CD4-positive, alpha-beta T cell treated with Interleukin-15 for 1 hour (primary cell): ENCODE data around the gene USP48.

Experiments
- DNase-seq: peaks from one replicate; pipeline ENCODE4 v3.0.0-alpha.2; 2020

The USP48 gene

DNA sequence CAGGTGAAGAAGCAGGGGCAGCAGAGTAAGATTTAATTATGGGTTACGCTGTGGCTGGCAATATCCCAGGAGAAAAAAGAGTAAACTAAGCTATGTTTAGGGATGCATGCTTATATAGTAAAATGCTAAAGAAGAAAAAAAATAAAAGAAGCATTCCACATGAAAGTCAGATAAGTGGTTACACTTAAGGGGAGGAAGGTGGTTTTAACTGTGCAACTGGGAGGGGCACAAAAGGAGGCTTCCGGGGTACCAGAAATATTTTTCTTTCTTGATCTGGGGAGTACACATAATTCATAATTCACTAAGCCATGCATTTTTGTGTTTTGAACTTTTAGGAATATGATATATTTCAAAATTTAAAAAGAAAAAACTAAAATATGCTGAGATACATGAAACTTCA, 39.5 kb downstream of the USP48 start:
- DNase-seq, result no peak

GRCh38 chr1:21742578-21742977, 40.4 kb downstream of the USP48 start:
- DNase-seq, result no peak

- no peak for DNase-seq
Measured at GRCh38 chr1:21741206-21741605, 41.7 kb downstream of the USP48 start.

- DNase-seq, result no peak
Measured at GRCh38 chr1:21736876-21737275, 46.1 kb downstream of the USP48 start.

DNA sequence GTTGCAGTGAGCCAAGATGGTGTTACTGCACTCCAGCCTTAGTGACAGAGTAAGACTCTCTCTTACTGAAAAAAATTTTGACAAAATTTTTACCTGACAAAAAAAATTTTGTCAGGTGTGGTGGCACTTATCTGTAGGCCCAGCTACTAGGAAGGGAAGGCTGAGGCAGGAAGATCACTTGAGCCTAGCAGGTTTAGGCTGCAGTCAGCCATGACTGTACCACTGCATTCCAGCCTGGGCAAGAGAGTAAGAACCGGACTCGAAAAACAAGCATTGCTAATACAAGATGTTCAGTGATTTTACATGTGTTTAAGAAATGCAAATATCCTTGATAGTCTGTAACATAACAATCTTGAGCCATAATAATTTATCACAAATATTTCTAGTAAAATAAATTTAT, 46.9 kb downstream of the USP48 start:
- no peak for DNase-seq

- no peak for DNase-seq
Measured at GRCh38 chr1:21734526-21734925, 48.4 kb downstream of the USP48 start.

- no peak for DNase-seq
Measured at GRCh38 chr1:21732664-21733063, 50.3 kb downstream of the USP48 start.

GRCh38 chr1:21725748-21726392, 57.1 kb downstream of the USP48 start:
- DNase-seq, result no peak

GRCh38 chr1:21724570-21724969, 58.4 kb downstream of the USP48 start:
- DNase-seq, result no peak

DNA sequence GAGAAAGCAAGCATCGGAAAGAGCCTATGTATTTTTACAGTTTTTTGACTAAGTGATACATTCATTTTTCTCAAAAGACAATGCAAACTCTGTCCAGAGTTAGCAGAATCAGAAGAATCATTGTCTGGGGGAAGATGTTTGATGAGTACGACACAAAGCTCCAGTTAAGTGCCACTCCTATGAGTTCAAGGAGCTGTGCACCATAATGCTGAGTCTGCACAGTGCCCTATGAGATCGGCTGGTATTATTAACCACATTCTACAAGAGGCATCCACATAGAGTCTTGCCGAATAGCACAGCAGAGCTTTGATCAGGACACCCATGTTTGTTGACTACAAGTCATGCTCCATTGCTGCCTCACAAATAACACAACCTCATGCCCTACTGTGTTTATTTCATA, 58.9 kb downstream of the USP48 start:
- no peak for DNase-seq

DNA sequence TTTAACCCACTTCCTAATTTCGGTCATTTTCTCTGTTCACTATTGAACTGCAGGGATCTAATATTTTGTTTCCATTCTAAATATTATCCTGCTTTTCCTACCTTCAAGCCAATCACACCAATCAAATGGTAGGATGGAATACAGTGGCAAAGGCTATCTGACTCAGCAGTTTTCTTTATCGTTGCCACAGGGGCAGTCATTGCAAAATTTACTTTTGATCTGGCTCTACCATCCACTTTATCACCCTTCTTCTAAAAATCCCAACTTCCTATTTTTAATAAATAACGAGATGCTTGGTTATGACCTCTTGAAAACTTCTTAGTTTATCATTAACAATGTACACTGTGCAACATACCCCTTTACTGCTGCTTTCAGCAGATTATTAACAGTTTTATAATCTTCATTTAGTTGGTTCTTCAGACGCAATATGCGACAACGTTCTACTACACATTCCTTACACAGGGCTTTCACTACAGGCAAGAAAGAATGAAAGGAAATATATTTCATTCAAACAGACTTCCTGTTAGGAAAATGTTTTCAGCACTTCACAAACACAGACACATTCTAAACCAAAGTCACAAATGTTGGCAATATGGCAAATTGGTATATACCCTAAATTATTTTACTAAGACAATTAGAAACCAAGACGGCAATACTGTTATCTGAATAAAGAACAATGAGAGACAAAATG, 61.5 kb downstream of the USP48 start:
- no peak for DNase-seq

DNA sequence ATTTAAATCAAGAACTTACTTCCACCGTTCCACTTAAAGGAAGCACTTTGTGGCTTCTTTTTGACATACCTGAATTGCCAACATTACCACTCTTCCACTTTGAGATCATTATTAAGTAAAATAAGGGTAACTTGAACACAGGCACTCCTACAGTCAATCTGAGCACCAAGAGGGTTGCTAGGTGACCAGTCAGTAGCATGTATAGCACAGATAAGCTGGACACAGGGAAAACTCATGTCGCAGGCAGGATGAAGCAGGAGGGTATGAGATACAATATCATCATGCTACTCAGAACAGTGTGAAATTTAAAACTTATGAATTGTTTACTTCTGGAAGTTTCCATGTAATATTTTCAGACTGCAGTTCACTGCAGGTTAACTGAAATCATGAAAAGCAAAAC, 66.8 kb downstream of the USP48 start:
- DNase-seq, result no peak

DNA sequence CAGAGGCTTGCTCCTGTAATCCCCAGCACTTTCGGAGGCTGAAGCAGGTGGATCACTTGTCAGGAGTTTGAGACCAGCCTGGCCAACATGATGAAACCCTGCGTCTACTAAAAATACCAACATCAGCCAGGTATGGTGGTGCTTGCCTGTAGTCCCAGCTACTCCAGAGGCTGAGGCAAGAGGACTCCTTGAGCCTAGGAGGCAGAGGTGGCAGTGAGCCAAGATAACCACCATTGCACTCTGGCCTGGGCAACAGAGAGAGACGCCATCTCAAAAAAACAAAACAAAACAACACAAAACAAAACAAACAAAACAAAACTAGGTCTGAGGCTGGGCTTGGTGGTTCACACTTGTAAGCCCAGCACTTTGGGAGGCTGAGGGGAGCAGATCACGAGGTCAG, 75.1 kb downstream of the USP48 start:
- DNase-seq, result no peak

DNA sequence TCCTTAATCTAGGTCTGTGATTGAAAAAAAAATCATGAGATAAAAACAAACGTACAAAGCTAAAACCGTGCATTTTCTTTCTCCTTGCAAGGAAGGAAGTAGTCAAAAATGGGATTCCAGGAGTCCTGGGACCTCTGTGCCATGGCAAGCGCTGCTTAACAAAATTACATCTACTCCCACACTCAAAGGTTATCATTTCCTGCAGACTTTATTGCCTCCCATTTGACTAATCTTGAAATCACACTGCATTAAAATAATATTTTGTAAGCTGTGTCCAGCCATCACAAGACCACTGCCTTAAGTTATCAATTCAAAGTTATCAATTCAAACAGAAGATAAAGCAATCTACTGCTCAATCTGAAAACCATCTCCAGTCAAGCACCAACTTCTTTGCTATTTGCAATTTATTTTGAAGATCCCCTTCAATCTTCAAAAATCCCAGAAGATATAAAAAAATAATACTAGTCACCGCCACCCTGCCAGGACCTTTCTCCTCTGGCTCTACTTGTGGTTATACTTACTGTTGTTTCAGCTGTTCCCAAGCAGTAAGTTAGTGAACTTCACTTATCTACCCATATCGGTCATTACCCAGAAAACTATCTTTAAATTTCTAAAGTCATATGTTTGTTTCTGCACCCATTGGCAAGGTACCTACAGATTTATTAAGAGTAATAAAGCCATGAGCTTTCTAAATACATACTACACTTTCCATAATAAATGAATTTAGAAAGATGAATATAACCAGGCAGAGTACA, 75.7 kb downstream of the USP48 start:
- DNase-seq, result no peak

- no peak for DNase-seq
Measured at GRCh38 chr1:21706151-21706835, 76.7 kb downstream of the USP48 start.

GRCh38 chr1:21705303-21705980, 77.5 kb downstream of the USP48 start:
- no peak for DNase-seq

DNA sequence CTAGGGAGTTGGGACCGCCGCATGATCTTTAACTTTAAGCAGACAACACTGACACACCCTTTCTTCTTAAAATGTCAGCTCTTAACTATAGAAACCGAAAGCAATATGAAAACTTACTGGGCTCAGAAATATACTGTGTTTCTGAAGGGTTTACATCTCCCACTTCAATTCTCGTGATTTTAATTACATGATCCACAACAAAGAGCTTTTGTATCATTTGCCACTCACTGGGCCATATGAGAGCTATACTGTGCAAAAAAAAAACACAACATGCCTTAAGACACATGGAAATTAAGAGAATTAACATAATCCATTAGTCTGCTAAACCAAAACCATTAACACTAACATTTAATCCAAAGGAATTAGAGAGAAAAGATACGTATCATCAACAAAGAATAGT, 78.8 kb downstream of the USP48 start:
- no peak for DNase-seq

GRCh38 chr1:21703318-21703963, 79.5 kb downstream of the USP48 start:
- DNase-seq, result no peak

- DNase-seq, result no peak
Measured at GRCh38 chr1:21702780-21703179, 80.2 kb downstream of the USP48 start.

- DNase-seq, result no peak
Measured at GRCh38 chr1:21701401-21701800, 81.5 kb downstream of the USP48 start.

DNA sequence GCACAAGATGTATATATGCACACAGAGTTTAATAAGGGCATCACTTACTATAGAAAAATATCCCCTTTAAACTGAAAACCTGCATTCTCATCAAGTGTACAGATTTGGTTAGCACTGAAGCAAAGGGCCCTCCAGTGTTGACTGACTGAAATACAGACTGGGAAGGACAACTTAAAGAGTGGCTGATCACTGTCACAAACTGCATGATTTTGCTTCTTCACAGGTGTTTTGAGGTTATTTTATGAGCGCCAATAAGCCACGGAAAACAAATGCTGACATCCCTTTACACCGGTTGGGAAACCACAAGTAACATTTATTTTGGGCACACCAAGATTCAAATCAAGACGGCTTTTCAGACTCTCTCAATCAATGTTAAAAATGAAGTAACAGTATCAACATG, 82.9 kb downstream of the USP48 start:
- DNase-seq, result no peak

DNA sequence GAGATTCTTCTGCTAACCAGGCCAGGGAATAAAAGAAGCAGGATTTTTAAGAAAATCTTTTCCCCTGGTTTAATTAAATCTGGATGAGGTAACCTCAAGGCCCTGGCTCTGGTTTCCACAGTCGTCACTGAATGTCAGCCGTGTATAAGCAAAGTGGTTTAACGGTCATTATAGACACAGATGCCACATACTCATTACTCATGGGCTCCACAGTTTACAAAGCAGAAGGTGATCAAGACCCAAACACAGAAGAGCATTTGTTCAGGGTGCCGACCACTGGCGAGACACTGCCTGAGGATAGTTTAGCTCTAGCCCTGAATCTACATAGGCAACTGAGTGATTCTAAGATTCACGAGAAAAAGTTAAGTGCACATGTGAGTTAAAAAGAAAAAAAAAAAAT, 86.0 kb downstream of the USP48 start:
- DNase-seq, result no peak

GRCh38 chr1:21693732-21694131, 89.2 kb downstream of the USP48 start:
- no peak for DNase-seq
